Trophoblast cell (in vitro differentiated cells and primary cell): ENCODE data around the gene H2AZ2.

Experiments used
- DNase-seq, 2 donors: peaks; one replicate each; pipeline ENCODE4 v3.0.0-alpha.2; 2016
- H2AFZ ChIP-seq: 2 replicates; pipeline ENCODE4 v1.6.1; 2013; ENCODE audit warnings: low read length, moderate library complexity, mild to moderate bottlenecking; ENCODE audit not compliant: insufficient read depth, poor library complexity
- H2AK5ac ChIP-seq: 2 replicates; pipeline ENCODE4 v1.6.1; 2013; ENCODE audit warnings: mild to moderate bottlenecking, low read length
- H2BK120ac ChIP-seq: 2 replicates; pipeline ENCODE4 v1.6.1; 2013; ENCODE audit warnings: low read length, mild to moderate bottlenecking, moderate library complexity; ENCODE audit not compliant: insufficient read depth, poor library complexity
- H2BK12ac ChIP-seq: 2 replicates; pipeline ENCODE4 v1.6.1; 2013; ENCODE audit warnings: mild to moderate bottlenecking, low read length, moderate library complexity
- H2BK5ac ChIP-seq: 2 replicates; pipeline ENCODE4 v1.6.1; 2013; ENCODE audit warnings: low read length, low read depth, moderate library complexity, mild to moderate bottlenecking; ENCODE audit not compliant: poor library complexity
- H3K14ac ChIP-seq: 2 replicates; pipeline ENCODE4 v1.6.1; 2013; ENCODE audit warnings: mild to moderate bottlenecking, low read length
- H3K18ac ChIP-seq: 2 replicates; pipeline ENCODE4 v1.6.1; 2013; ENCODE audit warnings: mild to moderate bottlenecking, low read length
- H3K23ac ChIP-seq: 2 replicates; pipeline ENCODE4 v1.6.1; 2013; ENCODE audit warnings: low read length
- H3K27ac ChIP-seq: 2 replicates; pipeline ENCODE4 v1.5.1; 2013; ENCODE audit warnings: low read depth, mild to moderate bottlenecking, inconsistent platforms, low read length, moderate library complexity
- H3K27me3 ChIP-seq: 2 replicates; pipeline ENCODE4 v1.6.1; 2013; ENCODE audit warnings: inconsistent platforms, mild to moderate bottlenecking, low read length, moderate library complexity; ENCODE audit not compliant: insufficient read depth
- H3K36me3 ChIP-seq, 2 experiments: 1 replicate in 1 of 2; 2 replicates in 1 of 2; pipeline ENCODE4 v1.6.1; 2013; ENCODE audit warnings: low read length in 2 of 2, mild to moderate bottlenecking in 2 of 2, moderate library complexity in 1 of 2; ENCODE audit not compliant: insufficient read depth in 2 of 2, control insufficient read depth in 1 of 2
- H3K4ac ChIP-seq: 2 replicates; pipeline ENCODE4 v1.6.1; 2013; ENCODE audit warnings: low read depth, mild to moderate bottlenecking, low read length, moderate library complexity
- H3K4me1 ChIP-seq, 2 experiments: 1 replicate in 1 of 2; 2 replicates in 1 of 2; pipeline ENCODE4 v1.6.1; 2013; ENCODE audit warnings: low read length in 2 of 2, mild to moderate bottlenecking in 2 of 2, moderate library complexity in 1 of 2; ENCODE audit not compliant: insufficient read depth in 2 of 2, control insufficient read depth in 1 of 2
- H3K4me2 ChIP-seq: 2 replicates; pipeline ENCODE4 v1.6.1; 2013; ENCODE audit warnings: inconsistent platforms, mild to moderate bottlenecking, low read length, moderate library complexity
- H3K4me3 ChIP-seq: 2 replicates; pipeline ENCODE4 v1.5.1; 2013; ENCODE audit warnings: mild to moderate bottlenecking, low read depth, low read length, inconsistent platforms
- H3K79me1 ChIP-seq: one replicate; pipeline ENCODE4 v1.6.1; 2013; ENCODE audit warnings: low read length
- H3K79me2 ChIP-seq: 2 replicates; pipeline ENCODE4 v1.6.1; 2013; ENCODE audit warnings: low read length, mild to moderate bottlenecking; ENCODE audit not compliant: control insufficient read depth, insufficient read depth, poor library complexity
- H3K9ac ChIP-seq: 2 replicates; pipeline ENCODE4 v1.6.1; 2013; ENCODE audit warnings: mild to moderate bottlenecking, low read length
- H3K9me3 ChIP-seq: 2 replicates; pipeline ENCODE4 v1.6.1; 2013; ENCODE audit warnings: low read depth, mild to moderate bottlenecking, control low read depth, inconsistent platforms, low read length; ENCODE audit not compliant: insufficient read depth
- H4K12ac ChIP-seq: 2 replicates; pipeline ENCODE4 v1.6.1; 2013; ENCODE audit warnings: low read depth, mild to moderate bottlenecking, low read length, moderate library complexity
- H4K8ac ChIP-seq: 2 replicates; pipeline ENCODE4 v1.6.1; 2013; ENCODE audit warnings: low read depth, mild to moderate bottlenecking, low read length, moderate library complexity
- H4K91ac ChIP-seq: one replicate; pipeline ENCODE4 v1.6.1; 2013; ENCODE audit warnings: low read depth, mild to moderate bottlenecking, low read length, moderate library complexity
- whole genome bisulfite sequencing: extraction: QIAGEN DNeasy Blood & Tissue Kit; methylation state at CpG from one replicate; pipeline ENCODE4 v1.1.7; 2013; ENCODE audit warnings: missing lambda C conversion rate; ENCODE audit not compliant: insufficient read length, insufficient coverage; ENCODE audit errors: extremely low coverage; 5-methylcytosine and 5-hydroxymethylcytosine counted together

H2AZ2 gene

DNA sequence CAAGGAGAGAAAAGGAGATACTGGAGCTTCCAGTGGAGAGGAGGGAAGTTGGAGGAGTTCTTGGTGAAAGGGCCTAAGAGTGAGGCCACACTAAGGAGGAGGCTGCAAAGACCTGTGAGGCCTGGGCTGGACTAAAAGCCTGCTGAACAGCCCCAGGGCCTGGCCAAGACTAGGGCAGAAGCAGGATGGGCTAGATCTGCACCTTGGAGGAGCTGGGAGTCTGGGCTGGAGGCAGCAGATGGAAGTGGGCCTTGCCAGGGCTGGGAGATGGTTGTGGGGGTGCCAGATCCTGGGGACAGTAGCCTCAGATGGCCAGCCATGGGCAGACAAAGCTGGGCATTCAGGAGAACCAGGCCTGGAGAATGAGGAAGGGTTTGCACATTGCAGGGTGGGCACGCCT, 43.9 kb upstream of the H2AZ2 start:
- H3K4me3 ChIP-seq = no peak overlapping the region
- no peak overlapping the region for H2BK5ac ChIP-seq
- DNase-seq = no peak
- no peaks in the 10 kb centered on the region for H3K79me1 ChIP-seq
- H2AFZ ChIP-seq = no peak overlapping the region
- no peaks in the 10 kb centered on the region for H3K27me3 ChIP-seq
- H3K4me2 ChIP-seq = no peak overlapping the region
- no peak overlapping the region for H4K8ac ChIP-seq
- no peak overlapping the region for H3K27ac ChIP-seq
- no peak overlapping the region for H4K91ac ChIP-seq
- no peak overlapping the region for H4K12ac ChIP-seq
- no peak overlapping the region for H3K14ac ChIP-seq
- H2AK5ac ChIP-seq = no peak overlapping the region
- no CpG with 5 or more reads among the region's 1 CpG for WGBS
- H3K4me1 ChIP-seq = no peaks in the 10 kb centered on the region
- H3K4ac ChIP-seq = no peak overlapping the region
- H3K36me3 ChIP-seq = no peaks in the 10 kb centered on the region
- H3K9ac ChIP-seq = no peak overlapping the region
- no peaks in the 10 kb centered on the region for H3K79me2 ChIP-seq
- no peak overlapping the region for H2BK12ac ChIP-seq
- H3K9me3 ChIP-seq = no peaks in the 10 kb centered on the region
- H3K23ac ChIP-seq = no peak overlapping the region
- no peak overlapping the region for H2BK120ac ChIP-seq
- no peak overlapping the region for H3K18ac ChIP-seq

DNA sequence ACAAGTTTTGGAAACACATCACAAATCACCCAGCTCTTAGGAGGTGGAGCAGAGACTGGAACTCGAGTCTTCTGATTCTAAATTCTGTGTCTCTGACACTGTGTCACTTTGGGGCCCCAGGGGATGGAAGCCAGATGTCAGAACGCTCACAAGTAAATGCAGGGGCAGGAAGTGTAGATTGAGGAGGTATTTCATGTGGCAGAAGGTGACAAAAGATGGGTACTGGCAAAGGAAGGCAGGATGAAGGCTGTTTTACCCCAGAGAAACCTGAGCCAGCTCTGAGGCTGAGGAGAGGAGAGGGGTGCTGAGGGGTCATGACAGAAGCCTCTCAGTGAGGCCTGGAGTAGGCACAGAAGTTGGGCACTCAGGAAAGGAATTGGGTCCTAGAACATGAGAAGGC, 43.5 kb upstream of the H2AZ2 start:
- Histone ChIP-seq H3K4me3 (no peak overlapping the region), H3K4me2 (no peak overlapping the region), H2AK5ac (no peak overlapping the region), H4K12ac (no peak overlapping the region), H3K4ac (no peak overlapping the region), H3K27me3 (no peaks in the 10 kb centered on the region), H2BK12ac (no peak overlapping the region), H4K91ac (no peak overlapping the region), H3K36me3 (no peaks in the 10 kb centered on the region), H3K79me1 (no peaks in the 10 kb centered on the region), H3K27ac (no peak overlapping the region), H3K4me1 (no peaks in the 10 kb centered on the region), H3K14ac (no peak overlapping the region), H2AFZ (no peak overlapping the region), H3K79me2 (no peaks in the 10 kb centered on the region), H4K8ac (no peak overlapping the region), H3K9ac (no peak overlapping the region), H2BK5ac (no peak overlapping the region), H3K9me3 (no peaks in the 10 kb centered on the region), H3K18ac (no peak overlapping the region), H3K23ac (no peak overlapping the region), H2BK120ac (no peak overlapping the region)
- DNase-seq = no peak
- no CpG with 5 or more reads among the region's 2 CpGs for WGBS

- peaks cover 5% of the 10 kb centered on the region in 2 experiments for H3K4me1 ChIP-seq
- no peak overlapping the region for H2AFZ ChIP-seq
- no peak overlapping the region for H4K91ac ChIP-seq
- no peak overlapping the region for H3K23ac ChIP-seq
- H3K14ac ChIP-seq = no peak overlapping the region
- no peak overlapping the region for H2BK12ac ChIP-seq
- H3K4ac ChIP-seq = no peak overlapping the region
- H3K4me2 ChIP-seq = no peak overlapping the region
- H3K18ac ChIP-seq = no peak overlapping the region
- no peak overlapping the region for H3K4me3 ChIP-seq
- no peaks in the 10 kb centered on the region for H3K27me3 ChIP-seq
- H3K79me2 ChIP-seq = peaks cover 11% of the 10 kb centered on the region
- H3K9me3 ChIP-seq = no peaks in the 10 kb centered on the region
- no peak for DNase-seq
- no peak overlapping the region for H2BK5ac ChIP-seq
- no CpG with 5 or more reads among the region's 5 CpGs for WGBS
- H2BK120ac ChIP-seq = no peak overlapping the region
- H4K8ac ChIP-seq = no peak overlapping the region
- no peak overlapping the region for H3K9ac ChIP-seq
- no peak overlapping the region for H2AK5ac ChIP-seq
- no peak overlapping the region for H3K27ac ChIP-seq
- peaks cover 12% of the 10 kb centered on the region for H3K79me1 ChIP-seq
- H4K12ac ChIP-seq = no peak overlapping the region
- H3K36me3 ChIP-seq = no peaks in the 10 kb centered on the region
Observed at GRCh38 chr7:44889086-44889781, 41.3 kb upstream of the H2AZ2 start.

- Histone ChIP-seq H3K79me2 (peaks cover 14% of the 10 kb centered on the region), H2AK5ac (no peak overlapping the region), H2BK120ac (no peak overlapping the region), H3K36me3 (peaks cover 0 to 4% of the 10 kb centered on the region in 2 experiments), H4K8ac (no peak overlapping the region), H3K4me1 (peaks cover 11% of the 10 kb centered on the region in 2 experiments), H3K18ac (no peak overlapping the region), H4K91ac (no peak overlapping the region), H3K23ac (no peak overlapping the region), H4K12ac (no peak overlapping the region), H3K4me3 (no peak overlapping the region), H2BK12ac (no peak overlapping the region), H3K27me3 (no peaks in the 10 kb centered on the region), H3K9me3 (no peaks in the 10 kb centered on the region), H3K79me1 (peaks cover 12% of the 10 kb centered on the region), H3K27ac (no peak overlapping the region), H2BK5ac (no peak overlapping the region), H3K4ac (no peak overlapping the region), H2AFZ (no peak overlapping the region), H3K9ac (no peak overlapping the region), H3K14ac (no peak overlapping the region), H3K4me2 (no peak overlapping the region)
- WGBS = no CpG with 5 or more reads among the region's 6 CpGs
- no peak for DNase-seq
Observed at GRCh38 chr7:44887293-44887692, 39.4 kb upstream of the H2AZ2 start.
